Medulla oblongata (tissue), 1 donor: Measurements from ENCODE around the gene GUCY1A2.
"Not testable (repeated sequence)": the region's sequence is repeated elsewhere in the genome, so short reads cannot be mapped to it uniquely, and the experiment has no call there.

Source experiments
- DNase-seq: peaks from one replicate; pipeline ENCODE4 v3.0.0-alpha.2; 2015; ENCODE audit errors: extremely low spot score

GUCY1A2 gene

DNA sequence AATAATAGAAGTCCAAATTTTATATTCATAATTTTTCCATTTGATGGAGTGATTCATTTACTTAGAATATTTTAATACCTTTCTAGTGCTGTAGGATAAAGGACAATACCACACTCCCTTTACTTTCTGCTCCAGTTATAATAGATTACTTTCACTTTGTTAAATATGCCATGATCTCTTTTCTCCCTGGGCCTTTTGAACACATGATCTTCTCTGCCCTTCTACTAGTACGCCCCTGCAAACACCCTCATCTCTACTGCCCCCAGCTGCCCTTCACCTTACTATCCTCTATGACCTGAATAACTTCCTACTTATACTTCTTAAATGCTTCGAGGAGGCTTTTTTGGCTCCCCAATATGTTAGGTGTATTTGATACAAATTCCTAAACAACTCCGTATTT, 177.3 kb downstream of the GUCY1A2 start:
- no peak for DNase-seq

- no peak for DNase-seq
Observed at GRCh38 chr11:106840146-106840545, 178.1 kb downstream of the GUCY1A2 start.

DNA sequence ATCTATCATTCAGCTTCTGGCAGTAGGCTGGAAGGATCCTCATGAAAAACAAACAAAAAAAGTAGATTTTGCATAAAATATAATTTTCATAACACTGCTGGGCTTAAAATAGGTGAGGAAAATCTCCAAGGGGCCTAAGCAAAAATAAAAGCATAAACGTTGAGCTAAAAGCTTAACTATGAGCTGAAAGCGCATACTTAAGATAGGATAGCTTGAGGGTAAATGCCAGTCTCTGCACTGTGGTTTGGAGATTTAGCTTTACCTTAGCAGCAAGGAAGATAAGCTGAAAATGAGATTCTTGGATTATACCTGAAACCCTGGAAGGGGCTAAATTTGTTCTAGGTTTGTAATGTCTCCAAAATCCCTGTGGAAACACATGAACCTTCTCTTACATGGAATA, 183.7 kb downstream of the GUCY1A2 start:
- DNase-seq, result no peak

DNA sequence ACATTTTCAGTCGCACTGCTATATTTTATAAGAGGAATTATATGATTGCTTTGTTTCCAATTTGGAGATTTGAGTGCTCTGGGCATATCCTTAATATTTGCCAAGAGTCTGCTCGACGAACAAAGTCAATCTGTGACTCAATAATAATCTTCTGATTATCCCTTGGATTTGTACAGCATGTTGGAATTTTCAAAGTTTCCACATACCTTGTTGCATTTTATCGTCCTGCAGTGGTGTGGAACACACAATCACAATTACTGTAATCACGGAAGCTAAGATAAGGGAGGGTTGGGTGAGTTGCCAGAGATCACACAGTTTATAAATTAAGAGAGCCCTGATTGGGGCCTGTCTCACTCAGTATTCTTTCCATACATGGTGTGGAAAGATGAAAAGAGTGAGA, 189.3 kb downstream of the GUCY1A2 start:
- DNase-seq, result no peak

DNA sequence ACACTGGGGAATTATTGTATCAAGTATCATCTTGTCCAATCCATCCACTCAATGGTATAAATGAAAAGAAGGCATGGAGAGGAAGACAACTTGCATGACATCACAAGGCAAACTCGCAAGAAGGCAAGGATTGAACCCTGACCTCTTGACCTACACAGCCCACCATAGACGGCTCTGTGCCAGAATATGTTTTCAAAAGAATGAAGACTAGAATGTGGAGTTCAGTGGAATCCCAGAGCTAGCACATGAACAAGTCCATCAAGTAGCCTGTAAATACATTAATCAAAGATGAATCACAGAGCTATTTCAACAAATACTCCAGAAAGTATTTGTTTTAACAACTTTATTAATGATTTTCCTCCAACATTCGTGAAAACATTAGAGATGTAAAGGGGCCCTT, 189.7 kb downstream of the GUCY1A2 start:
- DNase-seq, result no peak

DNA sequence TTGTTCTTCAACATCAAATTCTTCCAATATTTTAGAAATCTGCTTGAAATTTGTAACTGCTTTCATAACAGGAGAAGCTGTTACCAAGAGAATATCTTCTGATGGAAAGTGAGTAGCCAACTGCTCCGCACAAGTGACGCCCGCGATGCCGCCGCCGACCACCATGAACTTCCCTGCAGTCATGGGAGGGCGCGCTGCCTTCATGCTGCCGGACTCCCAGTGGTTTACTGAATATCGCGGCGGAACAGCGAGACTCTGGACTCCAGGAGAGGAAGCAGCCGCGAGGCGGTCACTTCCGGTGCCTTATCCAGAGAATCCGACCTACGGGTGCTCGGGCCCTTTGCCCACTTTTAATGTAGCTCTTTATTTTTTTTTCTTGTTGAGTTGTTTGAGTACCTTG, 190.6 kb downstream of the GUCY1A2 start:
- no peak for DNase-seq

DNA sequence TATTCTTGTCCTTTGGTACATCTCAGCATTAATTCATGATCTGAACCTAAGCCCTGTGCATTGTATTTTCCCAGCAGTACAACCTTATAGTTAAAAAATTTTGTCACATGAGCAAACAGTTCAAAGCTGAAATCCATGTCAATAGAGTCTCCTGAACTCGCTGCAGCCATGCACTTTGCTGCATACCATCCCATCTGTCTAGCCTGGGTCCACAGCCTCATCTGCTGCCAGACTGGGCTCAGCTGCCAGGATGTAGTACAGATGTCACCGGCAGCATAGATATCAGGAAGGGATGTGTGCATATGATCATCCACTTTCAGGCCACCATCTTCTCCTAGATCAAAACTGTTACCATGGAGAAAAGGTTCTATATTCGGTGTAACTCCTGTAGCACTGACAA, 191.7 kb downstream of the GUCY1A2 start:
- not testable (repeated sequence) for DNase-seq

DNA sequence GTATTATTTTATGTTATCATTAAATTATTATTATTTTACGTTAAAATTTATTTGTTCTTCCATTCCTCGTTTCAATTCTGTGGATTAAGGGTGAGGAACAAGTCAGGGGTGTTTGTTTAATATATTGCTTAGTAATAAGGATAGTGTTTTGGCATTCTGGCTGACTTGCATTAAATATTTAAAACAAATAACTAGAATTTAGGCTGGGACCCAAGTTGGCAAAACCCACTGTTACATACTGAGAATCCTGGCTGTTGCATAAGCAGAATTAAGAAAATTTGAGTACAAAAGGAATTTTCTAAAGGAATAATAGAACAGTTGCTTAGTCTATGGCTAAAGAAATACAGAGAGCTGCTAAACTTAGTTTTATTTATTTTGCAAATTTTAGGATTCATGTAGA, 196.4 kb downstream of the GUCY1A2 start:
- no peak for DNase-seq

- no peak for DNase-seq
Observed at GRCh38 chr11:106821291-106821690, 197.0 kb downstream of the GUCY1A2 start.

DNA sequence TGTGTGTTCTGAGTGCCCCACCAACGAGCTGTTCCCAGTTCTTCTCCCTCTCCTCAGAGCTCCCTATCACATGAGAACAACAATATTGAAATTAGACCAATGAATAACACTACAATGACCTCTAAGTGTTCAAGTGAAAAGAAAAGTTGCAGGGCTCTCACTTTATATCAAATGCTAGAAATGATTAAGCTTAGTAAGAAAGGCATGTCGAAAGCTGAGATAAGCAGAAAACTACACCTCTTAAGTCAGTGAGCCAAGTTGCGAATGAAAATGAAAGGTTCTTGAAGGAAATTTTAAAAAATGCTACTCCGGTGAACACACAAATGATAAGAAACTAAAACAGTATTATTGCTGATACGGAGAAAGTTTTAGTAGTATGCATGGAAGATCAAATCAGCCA, 199.8 kb downstream of the GUCY1A2 start:
- no peak for DNase-seq

DNA sequence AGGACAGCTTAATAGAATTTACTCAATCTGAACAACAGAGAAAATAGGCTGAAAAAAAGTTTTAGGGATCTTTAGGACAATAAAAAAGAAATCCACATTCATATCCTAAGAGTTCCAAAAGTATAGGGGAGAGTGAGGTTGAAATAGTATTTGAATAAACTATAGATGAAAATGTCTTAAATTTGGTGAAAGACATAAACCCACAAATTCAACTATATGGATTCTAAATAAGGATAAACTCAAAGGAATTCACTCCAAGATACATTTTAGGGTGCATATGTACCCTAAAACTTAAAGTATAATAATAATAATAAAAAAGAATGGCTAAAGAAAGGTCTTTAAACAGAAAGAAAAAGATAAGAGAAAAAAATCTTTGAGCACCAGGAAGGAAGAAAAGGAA, 203.1 kb downstream of the GUCY1A2 start:
- no peak for DNase-seq

DNA sequence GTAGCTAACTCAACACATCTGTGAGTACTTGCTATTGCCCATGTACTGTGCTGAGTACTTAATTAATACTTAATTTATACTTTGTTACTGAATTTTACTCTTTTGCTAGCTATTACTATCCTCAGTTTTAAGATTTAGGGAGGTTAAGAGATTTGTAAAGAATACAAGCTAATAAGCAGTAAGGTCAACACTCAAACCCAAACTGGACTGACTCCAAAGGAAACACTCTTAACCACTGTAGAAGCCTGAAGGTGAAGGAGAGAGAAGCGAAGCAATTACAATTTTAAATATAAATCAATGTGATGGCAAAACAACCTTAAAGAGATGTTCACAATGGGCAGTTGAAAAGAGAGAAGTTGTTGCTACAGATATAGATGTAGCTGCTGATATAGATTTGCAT, 204.5 kb downstream of the GUCY1A2 start:
- DNase-seq, result no peak

DNA sequence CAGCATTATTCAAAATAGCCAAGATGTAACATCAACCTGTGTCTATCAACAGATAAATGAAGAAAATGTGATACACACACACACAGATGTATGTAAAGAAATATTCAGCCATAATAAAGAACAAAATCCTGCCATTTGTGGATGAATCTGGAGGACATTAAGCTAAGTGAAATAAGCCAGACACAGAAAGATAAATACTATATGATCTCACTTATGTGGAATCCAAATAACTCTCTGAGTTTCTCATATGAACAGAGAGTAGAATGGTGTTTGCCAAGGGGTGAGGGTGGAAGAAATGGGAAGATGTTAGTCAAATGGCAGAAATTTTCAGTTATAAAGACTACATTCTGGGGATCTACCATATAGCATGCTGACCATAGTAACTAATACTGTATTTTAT, 224.2 kb downstream of the GUCY1A2 start:
- no peak for DNase-seq

GRCh38 chr11:106789406-106789805, 228.9 kb downstream of the GUCY1A2 start:
- DNase-seq, result no peak

- DNase-seq, result no peak
Observed at GRCh38 chr11:106787454-106787853, 230.8 kb downstream of the GUCY1A2 start.

- DNase-seq, result no peak
Observed at GRCh38 chr11:106785913-106786650, 232.2 kb downstream of the GUCY1A2 start.

DNA sequence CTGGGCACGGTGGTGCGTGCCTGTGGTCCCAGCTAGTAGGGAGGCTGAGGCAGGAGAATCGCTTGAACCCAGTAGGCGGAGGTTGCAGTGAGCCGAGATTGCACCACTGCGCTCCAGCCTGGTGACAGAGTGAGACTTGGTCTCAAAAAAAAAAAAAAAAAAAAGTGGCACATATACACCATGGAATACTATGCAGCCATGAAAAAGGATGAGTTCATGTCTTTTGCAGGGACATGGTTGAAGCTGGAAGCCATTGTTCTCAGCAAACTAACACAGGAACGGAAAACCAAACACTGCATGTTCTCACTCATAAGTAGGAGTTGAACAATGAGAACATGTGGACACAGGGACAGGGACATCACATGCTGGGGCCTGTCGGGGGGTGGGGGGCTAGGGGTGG, 241.0 kb downstream of the GUCY1A2 start:
- DNase-seq, result not testable (repeated sequence)

DNA sequence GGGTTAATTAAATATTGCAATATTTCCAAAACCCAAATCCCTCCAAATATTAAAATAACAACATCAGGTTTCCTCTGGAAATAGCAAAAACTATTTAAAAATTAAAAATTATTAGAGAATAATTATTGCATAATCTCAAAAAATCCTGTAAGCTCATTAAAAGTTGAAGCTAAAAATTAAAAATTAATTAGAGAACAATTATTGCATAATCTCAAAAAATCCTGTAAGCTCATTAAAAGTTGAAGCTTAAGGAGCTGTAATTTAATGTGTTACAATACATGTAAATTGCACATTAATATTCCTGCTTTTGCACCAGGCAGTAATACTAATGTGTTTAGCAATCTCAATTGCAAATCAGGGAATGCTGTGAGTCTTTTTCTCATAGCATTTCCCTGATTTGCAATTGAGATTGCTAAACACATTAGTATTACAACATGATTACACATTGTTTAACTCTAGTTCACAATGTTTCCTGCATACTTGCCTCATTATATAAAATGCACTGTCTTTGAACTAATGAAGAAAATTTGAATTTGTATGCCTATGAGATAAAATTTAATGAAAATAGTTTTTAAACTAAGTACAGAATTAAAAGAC, 247.7 kb downstream of the GUCY1A2 start:
- DNase-seq, result no peak

- no peak for DNase-seq
Observed at GRCh38 chr11:106765469-106766258, 252.6 kb downstream of the GUCY1A2 start.

- DNase-seq, result no peak
Observed at GRCh38 chr11:106763501-106763900, 254.8 kb downstream of the GUCY1A2 start.

- no peak for DNase-seq
Observed at GRCh38 chr11:106761745-106762144, 256.5 kb downstream of the GUCY1A2 start.

- DNase-seq, result no peak
Observed at GRCh38 chr11:106761240-106761639, 257.0 kb downstream of the GUCY1A2 start.

GRCh38 chr11:106748059-106748458, 270.2 kb downstream of the GUCY1A2 start:
- no peak for DNase-seq
